Mucosa of rectum (tissue), 2 donors: ENCODE measurements around the gene DDR1.
"Not testable (repeated sequence)": the region's sequence is repeated elsewhere in the genome, so short reads cannot be mapped to it uniquely, and the experiment has no call there.

Experiments
- H3K27ac ChIP-seq, 2 donors: one replicate each; pipeline ENCODE4 v1.7.0; 2013; ENCODE audit warnings: inconsistent platforms in 2 of 2, low read depth in 2 of 2, low read length in 2 of 2
- H3K27me3 ChIP-seq, 2 donors: one replicate each; pipeline ENCODE4 v1.7.0; 2013; ENCODE audit warnings: low read length in 2 of 2; ENCODE audit not compliant: control insufficient read depth in 2 of 2, insufficient read depth in 2 of 2
- H3K36me3 ChIP-seq, 2 donors: one replicate each; pipeline ENCODE4 v1.7.0; 2013; ENCODE audit warnings: low read length in 2 of 2; ENCODE audit not compliant: control insufficient read depth in 2 of 2, insufficient read depth in 2 of 2
- H3K4me1 ChIP-seq, 2 donors: one replicate each; pipeline ENCODE4 v1.7.0; 2013; ENCODE audit warnings: low read length in 2 of 2, mild to moderate bottlenecking in 1 of 2; ENCODE audit not compliant: control insufficient read depth in 2 of 2, insufficient read depth in 2 of 2
- H3K4me3 ChIP-seq, 2 donors: one replicate each; pipeline ENCODE4 v1.7.0; 2013; ENCODE audit warnings: low read length in 2 of 2
- H3K9ac ChIP-seq, 2 donors: one replicate each; pipeline ENCODE4 v1.7.0; 2013; ENCODE audit warnings: low read length in 2 of 2, low read depth in 1 of 2, mild to moderate bottlenecking in 1 of 2
- H3K9me3 ChIP-seq, 2 donors: one replicate each; pipeline ENCODE4 v1.7.0; 2013; ENCODE audit warnings: low read length in 2 of 2; ENCODE audit not compliant: control insufficient read depth in 2 of 2
- donor health status: healthy.
- donor health status: Normal muscosa, but diverticular disease.

Gene DDR1

DNA sequence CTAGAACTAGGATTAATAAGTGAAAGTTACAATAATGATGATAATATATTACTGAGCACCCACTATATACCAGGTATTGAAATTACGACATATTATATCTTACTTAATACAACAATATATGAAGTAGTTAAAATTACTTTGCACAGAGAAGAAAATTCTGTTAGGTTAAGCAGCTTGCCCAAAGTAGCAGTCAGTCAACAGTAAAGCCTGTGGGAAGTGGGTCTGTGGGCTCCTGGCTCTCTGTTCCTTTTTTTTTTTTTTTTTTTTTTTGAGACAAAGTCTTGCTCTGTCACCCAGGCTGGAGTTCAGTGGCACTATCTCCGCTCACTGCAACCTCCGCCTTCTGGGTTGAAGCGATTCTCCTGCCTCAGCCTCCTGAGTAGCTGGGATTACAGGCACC lies 18.9 kb downstream of the DDR1 start:
- peaks cover 15% of the 10 kb centered on the region in 2 donors for H3K36me3 ChIP-seq
- H3K9me3 ChIP-seq: no peaks in the 10 kb centered on the region
- H3K4me3 ChIP-seq: no peak overlapping the region
- peaks cover 0 to under 1% of the 10 kb centered on the region in 2 donors for H3K4me1 ChIP-seq
- no peaks in the 10 kb centered on the region for H3K27me3 ChIP-seq
- no peak overlapping the region for H3K27ac ChIP-seq
- H3K9ac ChIP-seq: no peak overlapping the region

DNA sequence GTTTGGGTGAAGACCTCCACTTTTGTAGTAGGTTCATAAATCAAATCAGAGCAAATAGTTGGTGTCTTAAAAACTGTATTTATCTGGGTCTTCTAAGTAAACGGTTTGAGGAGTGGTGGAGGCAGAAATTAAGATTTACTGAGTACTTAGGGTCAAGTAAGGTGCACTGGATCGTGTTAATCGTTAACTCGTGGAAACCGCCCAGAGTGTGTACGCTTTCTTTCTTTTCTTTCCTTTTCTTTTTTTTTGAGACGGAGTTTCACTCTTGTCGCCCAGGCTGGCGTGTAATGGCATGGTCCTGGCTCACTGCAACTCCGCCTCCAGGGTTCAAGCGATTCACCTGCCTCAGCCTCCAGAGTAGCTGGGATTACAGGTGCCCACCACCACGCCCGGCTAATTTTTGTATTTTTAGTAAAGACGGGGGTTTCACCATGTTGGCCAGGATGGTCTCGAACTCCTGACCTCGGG lies 23.0 kb downstream of the DDR1 start:
- Histone ChIP-seq H3K9ac (peak overlapping the region in 1 of 2 donors; percentile 80), H3K27ac (peak overlapping the region; percentile 1 to 37)
- not testable (repeated sequence) for H3K27me3 ChIP-seq

DNA sequence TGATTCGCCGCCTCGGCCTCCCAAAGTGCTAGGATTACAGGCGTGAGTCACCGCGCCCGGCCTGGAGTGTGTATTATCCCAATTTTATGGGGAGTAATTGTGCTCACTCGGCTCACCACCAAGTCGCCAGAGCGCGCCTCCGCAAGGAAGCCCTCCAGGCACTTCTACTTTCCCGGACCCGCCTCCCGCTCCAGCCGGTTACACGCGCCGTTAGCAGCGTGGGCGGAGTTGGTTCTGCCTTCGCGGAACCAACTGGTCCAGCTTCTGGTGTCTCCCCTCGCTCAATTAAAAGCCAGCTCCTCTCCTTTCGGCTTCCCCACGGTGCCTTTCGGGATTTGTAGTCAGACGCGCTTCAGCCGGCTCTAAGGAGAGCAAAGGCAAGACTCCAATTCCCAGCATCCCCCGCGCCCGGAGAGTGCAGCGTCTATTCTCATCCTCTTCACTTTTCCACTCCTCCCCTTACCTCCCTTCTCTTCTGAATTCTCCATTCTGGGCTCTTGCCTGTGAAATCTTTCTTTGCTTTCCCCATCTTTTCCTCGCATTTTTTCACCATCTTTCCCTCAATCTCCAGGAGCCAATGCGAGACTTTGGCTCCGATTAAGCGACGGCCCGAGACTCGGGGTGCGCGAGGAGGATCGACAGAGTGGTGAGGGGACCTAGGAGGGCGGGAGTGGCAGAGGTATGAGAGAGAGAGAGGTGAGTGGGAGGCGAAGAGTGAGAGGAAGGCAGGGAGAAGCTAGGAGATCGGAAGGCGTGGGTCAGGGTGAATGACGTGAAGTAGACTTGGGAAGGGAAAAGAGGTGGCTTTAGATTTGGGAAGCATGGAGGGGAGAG lies 23.7 kb downstream of the DDR1 start, which contains the start of gene GTF2H4:
GTF2H4 (plus strand) TSS at position 450 of the 834 bp plus-strand sequence.
- peak within 1 kb of the TSS; percentile 91 to 99 for H3K4me3 ChIP-seq
- peaks cover 9 to 10% of the 10 kb centered on the region in 2 donors for H3K4me1 ChIP-seq
- no peaks in the 10 kb centered on the region for H3K27me3 ChIP-seq
- peak within 1 kb of the TSS; percentile 68 to 80 for H3K9ac ChIP-seq
- H3K36me3 ChIP-seq: peaks cover 13 to 14% of the 10 kb centered on the region in 2 donors
- no peaks in the 10 kb centered on the region for H3K9me3 ChIP-seq
- peak within 1 kb of the TSS; percentile 1 to 37 for H3K27ac ChIP-seq

More for the DNA sequence above, 23.0 kb downstream of the DDR1 start:
- Histone ChIP-seq H3K4me1 (peaks cover 9 to 10% of the 10 kb centered on the region in 2 donors), H3K36me3 (peaks cover 12 to 13% of the 10 kb centered on the region in 2 donors), H3K4me3 (peak overlapping the region; percentile 91 to 99)
- not testable (repeated sequence) for H3K9me3 ChIP-seq

DNA sequence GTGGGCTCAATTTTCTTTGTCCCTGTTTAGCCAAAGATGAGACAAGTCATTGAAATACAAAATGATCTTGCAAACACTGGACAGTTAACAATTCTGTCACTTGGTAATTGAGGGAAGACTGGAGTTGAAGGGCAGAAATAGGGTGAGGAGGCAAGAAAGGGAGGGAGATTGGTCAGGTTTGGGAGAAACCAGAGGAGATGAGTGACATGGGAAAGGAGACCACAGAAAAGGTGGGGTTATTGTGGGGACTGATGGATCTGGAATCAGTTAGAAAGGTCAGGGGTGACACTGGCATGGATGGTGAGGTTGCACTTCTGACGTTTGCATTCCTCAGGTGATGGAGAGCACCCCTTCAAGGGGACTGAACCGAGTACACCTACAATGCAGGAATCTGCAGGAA lies 24.4 kb downstream of the DDR1 start:
- H3K36me3 ChIP-seq: peaks cover 13 to 14% of the 10 kb centered on the region in 2 donors
- no peak overlapping the region for H3K27ac ChIP-seq
- H3K27me3 ChIP-seq: no peaks in the 10 kb centered on the region
- no peaks in the 10 kb centered on the region for H3K9me3 ChIP-seq
- H3K9ac ChIP-seq: peak overlapping the region; percentile 68 to 80
- H3K4me3 ChIP-seq: peak overlapping the region; percentile 91 to 99
- H3K4me1 ChIP-seq: peaks cover 12 to 17% of the 10 kb centered on the region in 2 donors

DNA sequence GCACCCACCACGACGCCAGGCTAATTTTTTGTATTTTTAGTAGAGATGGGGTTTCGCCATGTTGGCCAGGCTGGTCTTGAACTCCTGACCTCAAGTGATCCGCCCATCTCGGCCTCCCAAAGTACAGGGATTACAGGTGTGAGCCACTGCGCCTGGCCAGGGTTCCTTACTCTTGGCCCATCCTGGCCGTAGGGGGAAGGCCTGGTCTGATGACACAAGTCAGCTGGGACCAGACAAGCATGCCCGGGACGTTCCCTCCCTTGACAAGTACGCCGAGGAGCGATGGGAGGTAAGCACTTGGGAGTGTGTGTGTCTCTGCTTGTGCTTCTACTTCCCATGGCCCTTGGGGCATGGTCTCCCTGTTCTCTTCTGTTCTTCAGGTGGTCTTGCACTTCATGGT lies 26.2 kb downstream of the DDR1 start:
- not testable (repeated sequence) for H3K9ac ChIP-seq, H3K27ac ChIP-seq, H3K9me3 ChIP-seq, H3K27me3 ChIP-seq, H3K4me3 ChIP-seq
- Histone ChIP-seq H3K4me1 (peaks cover 22 to 29% of the 10 kb centered on the region in 2 donors), H3K36me3 (peaks cover 13 to 14% of the 10 kb centered on the region in 2 donors)

DNA sequence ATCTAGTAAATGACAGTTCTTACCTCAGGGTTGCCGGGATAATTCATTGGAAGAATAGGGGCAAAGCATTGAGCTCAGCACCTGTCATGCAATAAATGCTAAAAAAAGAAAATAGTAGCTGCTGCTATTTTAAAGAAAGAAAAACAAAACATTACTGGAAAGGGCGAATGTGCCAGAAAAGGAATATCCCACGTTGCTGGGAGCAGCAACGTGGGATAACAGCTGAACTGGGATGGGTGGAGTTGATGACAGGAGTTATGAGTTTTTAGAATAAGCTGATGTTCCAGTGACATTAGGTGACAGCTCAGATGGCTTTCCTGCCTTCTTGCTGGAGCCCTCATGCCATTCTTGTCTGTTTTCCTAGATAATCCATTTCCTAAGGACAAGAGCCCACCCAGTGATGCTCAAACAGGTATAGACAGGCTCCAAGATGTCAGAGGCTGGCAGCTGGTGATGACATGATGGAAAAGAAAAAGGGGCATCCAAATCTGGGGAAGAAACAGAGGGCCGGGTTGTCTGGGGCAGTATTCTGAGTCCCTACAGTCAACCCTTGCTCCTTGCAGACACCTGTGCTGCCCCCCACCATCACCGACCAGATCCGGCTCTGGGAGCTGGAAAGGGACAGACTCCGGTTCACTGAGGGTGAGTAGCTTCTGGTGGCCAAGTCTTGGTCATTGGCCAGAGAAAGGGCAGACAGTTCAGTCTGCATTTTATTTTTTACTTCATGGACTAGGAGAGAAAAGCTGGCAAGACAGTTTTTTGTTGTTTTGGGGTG lies 28.6 kb downstream of the DDR1 start:
- H3K9me3 ChIP-seq: no peaks in the 10 kb centered on the region
- H3K36me3 ChIP-seq: peaks cover 13 to 27% of the 10 kb centered on the region in 2 donors
- peak overlapping the region in 1 of 2 donors; percentile 85 for H3K9ac ChIP-seq
- H3K27ac ChIP-seq: peak overlapping the region; percentile 88 to 90
- peak overlapping the region in 1 of 2 donors; percentile 91 for H3K4me3 ChIP-seq
- H3K27me3 ChIP-seq: no peaks in the 10 kb centered on the region
- peaks cover 26 to 32% of the 10 kb centered on the region in 2 donors for H3K4me1 ChIP-seq

DNA sequence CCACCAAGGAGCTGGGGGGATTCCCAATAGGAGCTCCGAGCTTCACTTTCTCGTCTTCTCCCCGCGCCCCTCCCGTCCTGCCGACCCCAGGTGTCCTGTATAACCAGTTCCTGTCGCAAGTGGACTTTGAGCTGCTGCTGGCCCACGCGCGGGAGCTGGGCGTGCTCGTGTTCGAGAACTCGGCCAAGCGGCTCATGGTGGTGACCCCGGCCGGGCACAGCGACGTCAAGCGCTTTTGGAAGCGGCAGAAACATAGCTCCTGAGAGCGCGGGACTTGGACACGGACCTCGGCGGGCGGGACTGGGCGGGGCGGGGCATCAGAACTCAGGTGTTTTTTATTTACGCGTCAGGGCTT lies 29.4 kb downstream of the DDR1 start:
- no peaks in the 10 kb centered on the region for H3K27me3 ChIP-seq
- peaks cover 13 to 30% of the 10 kb centered on the region in 2 donors for H3K36me3 ChIP-seq
- peak overlapping the region; percentile 91 for H3K4me3 ChIP-seq
- peak overlapping the region; percentile 88 to 90 for H3K27ac ChIP-seq
- H3K4me1 ChIP-seq: peaks cover 22 to 27% of the 10 kb centered on the region in 2 donors
- H3K9ac ChIP-seq: peak overlapping the region; percentile 42 to 85
- H3K9me3 ChIP-seq: no peaks in the 10 kb centered on the region

DNA sequence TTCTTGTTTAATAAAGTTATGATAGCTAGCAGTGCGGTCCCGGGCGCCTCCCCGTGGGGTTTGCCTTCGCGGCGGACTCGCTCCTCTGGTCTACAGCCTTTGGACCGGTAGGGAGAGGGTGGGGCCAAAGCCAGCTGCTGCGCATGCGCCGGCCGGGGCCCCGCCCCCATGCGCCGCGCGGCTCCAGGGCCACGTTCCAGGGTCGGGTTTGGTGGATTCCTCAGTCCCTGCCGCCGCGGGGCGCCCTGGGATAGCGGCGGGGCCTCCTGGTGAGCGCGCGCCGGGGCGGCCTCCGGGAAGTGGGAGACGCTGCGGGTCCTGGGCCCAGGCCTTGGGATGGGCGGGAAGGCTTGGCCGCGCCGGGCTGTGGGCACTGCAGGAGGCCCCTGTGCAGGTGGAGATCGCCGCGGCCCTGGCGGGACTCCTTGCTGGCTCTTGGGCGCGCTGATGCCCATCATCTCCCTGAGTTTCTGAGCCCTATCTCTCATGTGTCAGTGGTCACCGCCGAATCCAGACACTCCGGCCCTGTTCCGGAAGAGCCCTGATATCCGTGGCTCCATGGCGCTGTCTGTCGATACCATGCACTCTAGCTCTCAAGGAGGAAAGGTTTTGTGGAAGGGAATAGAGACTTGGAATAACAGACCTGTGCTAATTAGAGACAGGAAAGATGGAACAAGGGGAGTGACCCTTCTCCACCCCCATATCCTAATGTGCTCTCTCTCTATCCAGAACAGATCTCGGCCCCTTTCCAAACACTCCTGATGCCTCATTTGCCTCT lies 29.9 kb downstream of the DDR1 start, which contains the start of gene VARS2:
VARS2 (plus strand) TSS at position 163 of the 778 bp plus-strand sequence; CDS start at position 762, 599 bp downstream.
- Histone ChIP-seq H3K9me3 (no peaks in the 10 kb centered on the region), H3K36me3 (peaks cover 14 to 32% of the 10 kb centered on the region in 2 donors), H3K4me3 (peak within 1 kb of the TSS; percentile 91), H3K9ac (peak within 1 kb of the TSS; percentile 85 to 93), H3K4me1 (peaks cover 18 to 22% of the 10 kb centered on the region in 2 donors), H3K27me3 (no peaks in the 10 kb centered on the region), H3K27ac (peak within 1 kb of the TSS; percentile 89 to 90)

DNA sequence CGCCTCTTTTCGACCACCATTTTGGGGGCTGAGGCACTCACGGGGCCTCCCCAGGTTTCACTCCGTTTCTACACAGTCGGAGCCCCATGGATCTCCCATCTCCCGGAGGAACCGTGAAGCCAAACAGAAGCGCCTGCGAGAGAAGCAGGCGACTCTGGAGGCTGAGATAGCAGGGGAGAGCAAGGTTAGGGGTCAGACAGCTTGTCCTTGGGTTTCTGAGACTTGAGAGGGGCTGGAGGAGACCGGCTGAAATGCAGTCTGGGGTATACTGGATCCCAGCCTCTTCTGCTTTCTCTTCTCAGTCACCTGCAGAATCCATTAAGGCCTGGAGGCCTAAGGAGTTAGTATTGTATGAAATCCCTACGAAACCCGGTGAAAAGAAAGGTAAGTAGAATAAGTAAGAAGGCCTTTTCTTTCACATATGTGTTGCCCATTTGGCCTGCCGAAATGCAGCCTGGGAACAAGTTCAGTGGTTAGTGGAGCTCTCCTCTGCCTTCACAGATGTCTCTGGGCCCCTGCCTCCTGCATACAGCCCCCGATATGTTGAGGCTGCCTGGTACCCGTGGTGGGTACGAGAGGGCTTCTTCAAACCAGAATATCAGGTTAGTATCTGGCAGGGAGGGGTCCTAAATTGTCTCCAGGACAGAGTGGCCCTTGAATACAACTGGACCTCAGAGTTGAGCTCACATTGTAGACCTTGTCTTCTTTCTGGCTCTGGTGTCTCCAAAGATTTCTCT lies 30.7 kb downstream of the DDR1 start:
- peak overlapping the region; percentile 91 for H3K4me3 ChIP-seq
- peaks cover 20 to 38% of the 10 kb centered on the region in 2 donors for H3K36me3 ChIP-seq
- peak overlapping the region; percentile 89 to 90 for H3K27ac ChIP-seq

More for the DNA sequence above, 30.7 kb downstream of the DDR1 start:
- H3K27me3 ChIP-seq: no peaks in the 10 kb centered on the region
- peak overlapping the region; percentile 85 to 93 for H3K9ac ChIP-seq
- peaks cover 18 to 22% of the 10 kb centered on the region in 2 donors for H3K4me1 ChIP-seq
- H3K9me3 ChIP-seq: no peaks in the 10 kb centered on the region
